DOHH2 (cell line): ENCODE data around the gene HSPB9.

Experiments
- CTCF ChIP-seq: fragments of 200-600 bp; sonication (generic); IDR thresholded peaks from one replicate; pipeline ENCODE4 v1.5.1; 2014; ENCODE audit warnings: antibody characterized with exemption, mild to moderate bottlenecking, low read depth, low read length; ENCODE audit not compliant: poor library complexity, severe bottlenecking
- EZH2phosphoT487 ChIP-seq: fragments of 200-600 bp; sonication (generic); IDR thresholded peaks from 2 replicates; pipeline ENCODE4 v1.6.1; 2017; ENCODE audit warnings: borderline replicate concordance, mild to moderate bottlenecking, antibody characterized with exemption, low read length, moderate library complexity, mixed read lengths

GRCh38 chr17:42163696-42164407, 41.2 kb downstream of the HSPB9 start:
- no peak for TF ChIP-seq CTCF
- no peak for TF ChIP-seq EZH2phosphoT487
